IPS-18c (cell line): Measurements from ENCODE around the gene KMT2A.
"Not testable (repeated sequence)": the region's sequence is repeated elsewhere in the genome, so short reads cannot be mapped to it uniquely, and the experiment has no call there.

Source experiments
- H3K4me3 ChIP-seq: 2 replicates; pipeline ENCODE4 v1.7.0; 2013; ENCODE audit warnings: low read depth, mild to moderate bottlenecking, low read length, moderate library complexity; ENCODE audit not compliant: insufficient read depth
- H3K9me3 ChIP-seq: one replicate; pipeline ENCODE4 v1.6.1; 2013; ENCODE audit warnings: mild to moderate bottlenecking, low read length, moderate library complexity; ENCODE audit not compliant: control insufficient read depth, insufficient read depth

The KMT2A gene

DNA sequence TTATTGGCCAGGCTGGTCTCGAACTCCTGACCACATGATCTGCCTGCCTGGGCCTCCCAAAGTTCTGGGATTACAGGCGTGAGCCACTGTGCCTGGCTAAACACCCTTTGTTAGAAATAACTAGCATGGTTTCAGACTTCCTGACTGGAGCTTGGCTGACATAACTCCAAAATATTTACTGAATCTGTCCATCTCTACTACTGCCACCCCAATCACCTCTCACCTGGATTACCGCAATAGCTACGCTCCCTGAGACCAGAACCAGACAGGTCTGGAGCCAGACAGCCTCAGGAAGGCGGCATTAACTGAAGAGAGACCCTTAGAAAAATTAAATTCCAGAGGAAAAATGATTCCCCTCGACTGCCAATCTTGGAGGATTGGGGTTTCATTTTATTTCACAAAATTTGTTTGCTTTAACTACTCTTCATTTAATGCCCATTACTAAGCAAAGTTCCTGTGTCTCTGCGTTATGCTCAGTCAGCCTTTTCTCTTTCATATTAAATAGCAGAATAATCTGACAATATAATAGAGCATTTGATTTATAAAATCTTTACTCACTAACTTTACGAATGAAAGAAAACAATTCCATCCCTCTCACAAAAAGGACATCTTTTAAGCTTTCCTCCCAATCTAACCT is 107.8 kb downstream of the KMT2A start:
- no peaks in the 10 kb centered on the region for H3K9me3 ChIP-seq

DNA sequence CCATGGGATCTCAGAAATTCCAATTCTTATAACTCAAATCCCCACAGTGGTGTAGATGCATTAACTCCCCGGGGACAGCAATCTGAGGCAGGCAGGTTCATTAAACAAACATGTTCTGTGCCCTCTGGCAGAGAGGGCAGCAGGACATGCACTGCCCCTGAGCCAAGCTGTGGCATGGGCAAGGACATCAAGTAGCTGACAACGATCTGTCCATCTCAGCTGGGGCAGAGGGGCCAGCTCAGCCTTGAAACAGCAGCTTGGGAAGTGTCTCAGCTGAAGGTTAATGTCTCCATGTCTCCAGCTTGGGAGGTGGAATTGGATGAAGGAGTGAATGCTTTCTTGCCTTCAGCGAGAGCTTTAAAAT is 108.3 kb downstream of the KMT2A start:
- Histone ChIP-seq H3K4me3 (no peak overlapping the region), H3K9me3 (no peaks in the 10 kb centered on the region)

More for the DNA sequence above, 107.8 kb downstream of the KMT2A start:
- no peak overlapping the region for H3K4me3 ChIP-seq

DNA sequence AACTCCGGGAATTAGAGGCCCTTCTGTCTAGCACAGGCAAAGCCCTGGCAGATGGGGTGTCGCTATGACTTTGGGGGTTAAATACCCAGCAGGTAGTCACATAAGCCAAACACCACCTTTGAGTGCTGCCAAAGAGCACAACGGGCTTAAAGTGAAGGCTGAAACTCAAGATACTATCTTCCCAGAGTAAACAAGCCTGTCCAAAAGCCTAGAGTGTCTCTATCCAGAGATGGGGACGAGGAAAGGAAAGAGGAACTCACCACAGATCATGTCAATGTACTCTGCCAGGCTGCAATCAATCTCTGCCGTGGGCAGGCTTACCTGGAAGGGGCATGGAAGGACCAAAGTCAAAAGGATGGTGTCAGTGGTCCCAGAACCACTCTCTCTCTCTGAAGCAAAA is 109.2 kb downstream of the KMT2A start:
- Histone ChIP-seq H3K4me3 (no peak overlapping the region), H3K9me3 (no peaks in the 10 kb centered on the region)

DNA sequence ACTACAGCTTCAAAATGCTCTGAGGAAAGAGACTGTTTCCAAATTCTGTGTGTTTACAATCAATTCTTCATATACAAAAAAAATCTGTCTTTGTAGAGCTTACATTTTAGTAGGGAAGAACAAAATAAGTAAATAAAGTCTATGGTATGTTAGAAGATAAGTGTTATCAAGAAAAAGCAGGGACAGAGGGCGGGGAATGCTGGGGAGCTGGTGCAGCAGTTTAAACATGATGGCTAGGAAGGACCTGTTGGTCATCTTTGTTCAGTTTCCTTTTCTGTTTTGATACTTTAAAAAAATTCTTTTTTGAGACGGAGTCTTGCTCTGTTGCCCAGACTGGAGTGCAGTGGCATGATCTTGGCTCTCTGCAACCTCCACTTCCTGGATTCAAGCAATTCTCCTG is 110.8 kb downstream of the KMT2A start:
- H3K4me3 ChIP-seq, result no peak overlapping the region
- H3K9me3 ChIP-seq, result no peaks in the 10 kb centered on the region

DNA sequence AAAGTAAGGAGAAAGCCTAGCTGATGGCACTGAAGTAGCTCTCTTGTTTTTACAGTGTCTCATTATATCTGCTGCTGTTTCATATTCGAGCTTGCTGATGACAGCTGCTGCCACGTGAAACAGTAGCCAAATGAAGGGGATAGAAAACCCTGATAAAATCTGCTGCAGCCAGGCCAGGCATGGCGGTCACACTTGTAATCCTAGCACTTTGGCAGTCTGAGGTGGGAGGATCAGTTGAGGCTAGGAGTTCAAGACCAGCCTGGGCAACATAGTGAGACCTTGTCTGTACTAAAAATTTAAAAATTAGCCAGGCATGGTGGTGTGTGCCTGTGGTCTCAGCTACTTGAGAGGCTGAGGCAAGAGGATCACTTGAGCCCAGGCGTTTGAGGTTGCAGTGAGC is 116.0 kb downstream of the KMT2A start:
- H3K9me3 ChIP-seq, result no peaks in the 10 kb centered on the region
- H3K4me3 ChIP-seq, result no peak overlapping the region

DNA sequence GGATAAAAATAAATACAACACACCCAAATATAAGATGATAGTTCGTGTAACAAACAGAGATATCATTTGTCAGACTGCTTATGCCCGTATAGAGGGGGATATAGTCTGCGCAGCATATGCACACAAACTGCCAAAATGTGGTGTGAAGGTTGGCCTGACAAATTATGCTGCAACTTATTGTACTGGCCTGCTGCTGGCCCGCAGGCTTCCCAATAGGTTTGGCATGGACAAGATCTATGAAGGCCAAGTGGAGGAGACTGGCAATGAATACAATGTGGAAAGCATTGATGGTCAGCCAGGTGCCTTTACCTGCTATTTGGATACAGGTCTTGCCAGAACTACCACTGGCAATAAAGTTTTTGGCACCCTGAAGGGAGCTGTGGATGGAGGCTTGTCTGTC is 124.5 kb downstream of the KMT2A start:
- no peak overlapping the region for H3K4me3 ChIP-seq
- H3K9me3 ChIP-seq, result no peaks in the 10 kb centered on the region

DNA sequence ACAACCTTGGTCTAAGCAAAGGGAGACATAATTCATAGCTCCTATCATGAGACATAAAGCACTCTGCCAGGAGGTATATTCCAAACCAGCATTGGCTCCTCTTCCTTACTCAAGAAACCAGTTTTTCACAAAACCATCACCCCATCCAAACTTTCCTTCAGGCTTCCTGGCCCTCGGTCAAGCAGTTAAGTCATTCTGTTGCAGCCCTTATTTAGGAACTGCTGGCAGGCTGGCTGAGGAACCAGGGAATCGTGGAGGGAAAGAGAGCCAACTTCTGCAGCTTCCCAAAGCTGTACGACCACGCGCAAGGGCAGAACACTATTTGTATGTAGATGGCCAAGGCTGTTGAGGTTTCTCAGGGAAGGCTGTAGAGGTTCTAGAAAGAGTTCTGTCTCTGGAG is 128.8 kb downstream of the KMT2A start:
- Histone ChIP-seq H3K9me3 (no peaks in the 10 kb centered on the region), H3K4me3 (no peak overlapping the region)

DNA sequence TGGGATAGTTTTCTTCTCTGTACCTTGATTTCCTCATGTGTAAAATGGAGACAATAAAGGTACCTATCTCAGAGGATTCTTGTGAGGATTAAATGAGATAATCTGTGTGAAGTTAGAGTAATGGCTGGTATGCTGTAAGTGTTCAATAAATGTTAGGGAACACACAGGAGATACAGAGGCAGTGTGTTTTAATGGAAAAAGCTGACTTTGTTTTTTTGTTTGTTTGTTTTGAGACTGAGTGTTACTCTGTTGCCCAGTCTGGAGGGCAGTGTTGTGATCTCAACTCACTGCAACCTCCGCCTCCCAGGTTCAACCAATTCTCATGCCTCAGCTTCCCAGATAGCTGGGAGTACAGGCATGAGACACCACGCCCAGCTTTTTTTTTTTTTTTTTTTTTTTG is 133.4 kb downstream of the KMT2A start:
- H3K9me3 ChIP-seq, result no peaks in the 10 kb centered on the region
- H3K4me3 ChIP-seq, result no peak overlapping the region

DNA sequence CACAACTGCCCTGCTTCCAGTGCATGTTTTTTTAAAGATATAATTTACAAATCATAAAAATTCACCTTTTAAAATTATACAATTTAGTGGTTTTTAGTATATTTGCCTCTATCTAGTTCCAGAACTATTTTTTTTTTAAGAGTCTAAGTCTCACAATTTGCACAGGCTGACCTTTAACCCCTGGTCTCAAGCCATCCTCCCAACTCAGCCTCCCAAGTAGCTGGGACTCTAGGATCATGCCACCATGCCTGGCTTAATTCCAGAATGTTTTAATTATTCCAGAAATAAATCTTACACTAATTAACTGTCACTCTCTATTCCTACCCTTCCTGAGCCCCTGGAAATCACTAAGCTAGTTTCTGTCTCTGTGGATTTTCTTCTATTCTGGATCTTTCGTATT is 134.5 kb downstream of the KMT2A start:
- H3K9me3 ChIP-seq, result no peaks in the 10 kb centered on the region
- H3K4me3 ChIP-seq, result no peak overlapping the region

DNA sequence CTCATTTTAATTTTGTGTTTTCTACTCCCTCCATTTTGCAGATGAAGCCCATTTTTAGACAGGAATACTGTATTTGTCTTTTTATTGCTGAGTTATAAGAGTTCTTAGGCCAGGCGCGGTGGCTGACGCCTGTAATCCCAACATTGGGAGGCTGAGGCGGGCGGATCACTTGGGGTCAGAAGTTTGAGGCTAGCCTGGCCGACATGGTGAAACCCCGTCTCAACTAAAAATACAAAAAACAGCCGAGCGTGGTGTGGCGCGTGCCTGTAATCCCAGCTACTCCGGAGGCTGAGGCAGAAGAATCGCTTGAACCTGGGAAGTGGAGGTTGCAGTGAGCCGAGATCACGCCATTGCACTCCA is 135.4 kb downstream of the KMT2A start:
- peak overlapping the region; percentile 97; the same call in 1 of the 2 replicates for H3K4me3 ChIP-seq
- H3K9me3 ChIP-seq, result not testable (repeated sequence)

DNA sequence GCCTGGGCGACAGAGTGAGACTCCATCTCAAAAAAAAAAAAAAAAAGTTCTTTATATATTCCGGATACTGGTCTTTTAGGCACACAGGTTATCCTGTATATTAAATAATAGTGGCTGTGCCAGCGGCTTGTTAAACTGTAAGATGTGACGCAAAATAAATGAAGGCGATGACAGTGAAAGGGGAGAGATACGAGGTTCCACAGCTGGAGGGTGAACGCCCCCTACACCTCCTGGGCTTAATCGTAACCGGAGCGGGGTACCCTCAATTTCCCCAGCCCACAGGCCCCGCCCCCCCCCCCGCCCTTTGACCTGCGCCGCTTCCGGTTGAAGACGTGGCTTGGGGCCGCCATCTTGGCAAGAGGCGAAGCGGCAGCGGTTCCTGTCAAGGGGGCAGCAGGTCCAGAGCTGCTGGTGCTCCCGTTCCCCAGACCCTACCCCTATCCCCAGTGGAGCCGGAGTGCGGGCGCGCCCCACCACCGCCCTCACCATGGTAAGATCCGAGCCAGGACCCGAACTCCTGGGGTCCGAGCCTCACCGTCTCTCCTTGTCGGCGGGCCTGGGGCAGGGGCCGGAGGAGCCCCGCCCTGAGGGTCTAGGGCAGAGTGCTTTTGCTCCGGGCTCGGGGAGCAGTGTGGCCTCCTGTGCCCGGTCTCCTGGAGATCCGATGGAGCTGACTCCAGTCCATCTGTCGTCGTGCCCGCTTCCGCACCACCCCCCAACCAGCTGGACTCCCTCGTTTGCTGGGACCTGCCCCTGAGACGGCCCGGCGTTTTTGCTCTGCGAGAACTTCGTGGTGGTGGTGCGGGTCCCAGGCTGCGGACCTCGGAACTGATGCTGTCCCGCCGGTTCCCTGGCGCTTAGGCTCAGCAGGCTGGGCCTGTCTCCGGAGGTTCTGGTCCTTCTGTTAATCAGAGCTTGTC is 136.0 kb downstream of the KMT2A start, which contains the start of gene ARCN1:
TSS of gene ARCN1 (plus strand) at position 349 of the 920 bp plus-strand sequence. CDS start at position 488, 139 bp downstream.
- Histone ChIP-seq H3K9me3 (no peaks in the 10 kb centered on the region), H3K4me3 (peak within 1 kb of the TSS; percentile 97)

DNA sequence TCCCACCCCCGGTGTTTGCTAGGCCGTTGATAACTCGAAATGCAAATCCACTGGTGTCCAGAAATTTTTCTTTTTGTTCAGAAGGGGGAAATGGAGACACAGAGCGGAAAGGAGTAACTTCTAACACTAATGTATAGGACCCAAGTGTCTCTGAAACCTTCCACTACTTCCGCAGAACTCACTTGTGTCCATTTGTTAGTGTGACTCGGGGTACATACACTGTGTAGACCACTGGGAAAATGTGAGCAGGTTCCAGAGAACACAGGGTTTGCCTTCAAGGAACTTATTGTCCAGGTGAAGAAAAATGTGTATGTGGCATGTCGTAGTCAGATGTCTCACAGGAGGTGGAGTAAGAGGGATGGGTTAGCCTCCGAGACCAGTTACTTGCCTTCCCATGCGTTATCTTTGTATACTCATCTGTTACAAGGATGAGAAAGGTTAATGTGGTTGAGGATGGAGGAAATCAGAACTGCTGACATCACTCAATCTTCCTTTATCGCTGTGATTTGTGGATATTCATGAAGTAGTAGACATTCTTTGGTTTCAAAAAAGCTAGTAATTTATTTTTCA is 136.8 kb downstream of the KMT2A start:
- Histone ChIP-seq H3K4me3 (peak overlapping the region; percentile 97), H3K9me3 (no peaks in the 10 kb centered on the region)

DNA sequence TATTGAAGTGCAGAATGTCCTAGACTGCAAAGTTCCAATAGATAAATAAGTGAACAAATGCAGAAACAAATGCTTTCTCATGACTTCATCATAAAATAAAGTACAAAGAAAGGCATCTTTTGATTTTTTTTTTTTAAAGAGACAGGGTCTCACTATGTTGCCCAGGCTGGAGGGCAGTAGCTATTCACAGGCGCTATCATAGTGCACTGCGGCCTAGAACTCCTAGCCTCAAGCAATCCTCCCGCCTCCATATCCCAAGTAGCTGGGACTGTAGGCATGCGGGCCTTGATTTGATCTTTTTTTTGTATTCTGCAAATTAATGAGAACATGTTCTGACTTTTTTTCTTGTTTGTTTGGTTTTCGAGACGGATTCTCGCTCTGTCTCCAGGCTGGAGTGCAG is 138.3 kb downstream of the KMT2A start:
- Histone ChIP-seq H3K9me3 (no peaks in the 10 kb centered on the region), H3K4me3 (no peak overlapping the region)
